ENCODE data around the gene FTCD.

Gene FTCD

GRCh38 chr21:46120301-46121285, 34.8 kb downstream of the FTCD start:
- DNase-seq, result no peak

GRCh38 chr21:46119637-46120271, 35.6 kb downstream of the FTCD start:
- no peak for DNase-seq

GRCh38 chr21:46119144-46119636, 36.2 kb downstream of the FTCD start:
- no peak for DNase-seq

GRCh38 chr21:46118316-46119143, 36.8 kb downstream of the FTCD start:
- no peak for DNase-seq

- DNase-seq, result no peak
Measured at GRCh38 chr21:46117586-46118315, 37.6 kb downstream of the FTCD start.

- DNase-seq, result no peak
Measured at GRCh38 chr21:46116776-46117585, 38.4 kb downstream of the FTCD start.

GRCh38 chr21:46116189-46116775, 39.1 kb downstream of the FTCD start:
- DNase-seq, result no peak

GRCh38 chr21:46115441-46116188, 39.8 kb downstream of the FTCD start:
- DNase-seq, result no peak

- DNase-seq, result no peak
Measured at GRCh38 chr21:46114963-46115362, 40.4 kb downstream of the FTCD start.

GRCh38 chr21:46113497-46114176, 41.7 kb downstream of the FTCD start:
- no peak for DNase-seq

- no peak for DNase-seq
Measured at GRCh38 chr21:46112725-46113215, 42.6 kb downstream of the FTCD start.

- no peak for DNase-seq
Measured at GRCh38 chr21:46111857-46112724, 43.3 kb downstream of the FTCD start.

GRCh38 chr21:46111193-46111571, 44.2 kb downstream of the FTCD start:
- DNase-seq, result no peak

GRCh38 chr21:46110499-46111192, 44.7 kb downstream of the FTCD start:
- no peak for DNase-seq

GRCh38 chr21:46109313-46110221, 45.8 kb downstream of the FTCD start:
- DNase-seq, result no peak

- no peak for DNase-seq
Measured at GRCh38 chr21:46108827-46109312, 46.5 kb downstream of the FTCD start.

All from fibroblast of skin of right quadriceps (primary cell).